GM19025 (cell line): Measurements from ENCODE around the gene PPIL3.

ENCODE experiments used
- ATAC-seq: cut with Tn5 transposase; IDR thresholded peaks from one replicate; pipeline ENCODE4 v1.9.1; 2021; ENCODE audit warnings: mild to moderate bottlenecking, low read depth, moderate library complexity; ENCODE audit not compliant: unreplicated experiment

PPIL3 gene

GRCh38 chr2:200861617-200862155 lies 27.2 kb downstream of the PPIL3 start:
- ATAC-seq: no peak

- no peak for ATAC-seq
Observed at GRCh38 chr2:200860092-200860795, 28.6 kb downstream of the PPIL3 start.

- no peak for ATAC-seq
Observed at GRCh38 chr2:200856806-200857205, 32.1 kb downstream of the PPIL3 start.

- ATAC-seq: no peak
Observed at GRCh38 chr2:200852605-200853004, 36.3 kb downstream of the PPIL3 start.

DNA sequence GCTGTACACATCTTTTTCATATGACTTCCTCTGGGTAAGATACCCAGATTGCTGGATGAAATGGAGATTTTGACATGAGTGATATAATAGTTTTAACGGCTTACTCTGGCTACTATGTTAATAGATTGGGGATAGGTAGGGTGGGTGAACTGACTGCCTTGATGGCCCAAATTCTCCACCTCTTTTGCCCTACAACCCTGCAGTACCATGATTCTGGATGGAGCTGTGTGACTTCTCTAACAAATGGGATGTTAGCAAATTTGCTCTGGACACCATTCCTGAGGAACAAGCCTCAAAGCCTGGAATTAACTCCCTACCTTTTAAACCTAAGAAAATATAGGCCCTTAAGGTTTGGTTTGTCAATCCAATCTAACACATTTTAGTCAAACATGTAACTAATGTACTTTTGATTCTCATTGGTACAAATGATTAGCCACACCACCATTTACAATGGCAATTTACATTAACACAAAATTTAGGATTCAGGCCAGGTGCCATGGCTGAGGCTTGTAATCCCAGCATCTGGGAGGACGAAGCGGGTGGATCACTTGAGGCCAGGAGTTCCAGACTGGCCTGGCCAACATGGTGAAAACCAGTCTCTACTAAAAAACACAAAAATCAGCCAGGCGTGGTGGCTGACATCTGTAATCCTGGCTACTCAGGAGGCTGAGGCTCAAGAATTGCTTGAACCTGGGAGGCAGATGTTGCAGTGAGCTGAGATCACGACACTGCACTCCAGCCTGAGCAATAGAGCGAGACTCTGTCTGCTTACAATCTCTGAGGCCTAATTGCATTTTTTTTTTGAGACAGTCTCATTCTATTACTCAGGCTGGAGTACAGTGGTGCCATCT lies 37.3 kb downstream of the PPIL3 start:
- no peak for ATAC-seq

GRCh38 chr2:200850512-200851256 lies 38.2 kb downstream of the PPIL3 start:
- no peak for ATAC-seq

DNA sequence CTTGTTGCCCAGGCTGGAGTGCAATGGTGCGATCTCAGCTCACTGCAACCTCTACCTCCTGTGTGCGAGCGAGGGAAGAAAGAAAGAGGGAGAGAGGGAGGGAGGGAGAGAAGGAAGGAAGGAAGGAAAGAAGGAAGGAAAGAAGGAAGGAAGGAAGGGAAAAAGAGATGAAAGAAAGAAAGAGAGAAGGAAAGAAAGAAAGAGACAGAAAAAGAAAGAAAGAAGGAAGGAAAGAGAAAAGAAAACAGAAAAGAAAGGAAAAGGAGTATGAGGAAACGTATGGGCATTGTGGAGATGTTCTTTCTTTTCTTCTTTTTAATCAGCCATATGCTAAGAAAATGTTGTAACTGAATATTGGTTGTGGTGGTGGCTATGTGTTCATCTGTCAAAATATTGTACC lies 40.9 kb downstream of the PPIL3 start:
- ATAC-seq: no peak

- no peak for ATAC-seq
Observed at GRCh38 chr2:200847269-200847668, 41.6 kb downstream of the PPIL3 start.

GRCh38 chr2:200845669-200846325 lies 43.1 kb downstream of the PPIL3 start:
- ATAC-seq: no peak

DNA sequence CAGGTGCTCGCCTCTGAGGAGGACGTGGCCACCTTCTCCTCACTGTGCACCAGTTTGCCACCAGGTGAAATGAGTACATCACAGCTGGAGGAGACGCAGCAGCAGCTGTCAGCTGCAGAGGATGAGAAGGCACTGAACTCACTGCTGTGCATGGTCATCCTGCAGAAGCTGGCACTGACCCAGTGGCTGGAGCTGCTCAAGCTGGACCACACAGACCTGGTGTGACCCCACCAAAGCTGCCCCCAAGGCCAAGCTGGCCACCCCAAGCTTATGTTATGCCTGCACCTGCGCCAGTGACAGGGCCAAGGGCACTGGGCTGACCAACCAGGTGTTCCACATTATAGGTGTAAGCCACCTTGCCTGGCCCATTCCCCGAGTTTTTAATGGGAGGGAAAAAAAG lies 43.7 kb downstream of the PPIL3 start:
- ATAC-seq: no peak

DNA sequence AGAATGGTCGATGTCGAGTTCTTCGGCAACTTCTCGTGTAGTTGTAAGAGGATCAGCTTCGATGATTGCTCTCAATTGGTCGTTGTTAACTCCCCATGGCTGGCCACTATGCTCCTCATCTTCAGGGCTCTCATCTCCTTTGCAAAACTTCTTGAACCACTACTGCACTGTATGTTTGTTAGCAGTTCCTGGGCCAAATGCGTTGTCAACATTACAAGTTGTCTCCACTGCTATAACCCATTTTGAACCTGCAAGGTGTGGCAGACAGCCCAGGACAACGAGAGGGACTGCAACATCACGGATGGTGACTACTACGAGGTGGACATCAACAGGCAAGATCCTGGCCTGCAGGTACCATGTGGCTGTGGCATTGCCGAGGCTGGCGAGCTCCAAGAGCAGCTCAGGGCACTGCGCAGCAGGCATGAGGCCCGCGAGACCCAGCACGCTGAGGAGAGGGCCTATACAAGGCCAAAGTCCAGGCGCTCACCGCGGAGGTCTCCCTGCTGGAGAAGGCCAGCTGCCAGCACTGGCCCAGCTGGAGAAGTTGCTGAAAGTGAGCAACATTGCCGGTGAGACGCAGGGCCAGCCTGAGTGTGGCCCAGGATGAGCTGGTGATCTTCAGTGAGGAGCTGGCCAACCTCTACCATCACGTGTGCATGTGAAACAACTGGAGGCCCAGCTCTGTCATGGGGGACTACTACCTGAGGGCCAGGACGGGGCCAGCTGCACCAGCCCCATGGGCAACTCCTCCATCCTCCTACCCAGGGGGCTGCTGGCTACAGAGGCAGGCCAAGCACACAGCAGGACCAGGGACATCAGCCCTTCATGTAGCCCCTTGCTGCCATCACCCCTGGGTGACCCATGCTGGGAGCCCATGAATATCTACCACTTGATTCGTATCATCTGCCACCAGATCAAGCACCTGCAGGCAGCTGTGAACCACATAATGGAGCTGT lies 44.6 kb downstream of the PPIL3 start:
- no peak for ATAC-seq

GRCh38 chr2:200839513-200839912 lies 49.4 kb downstream of the PPIL3 start:
- ATAC-seq: no peak

DNA sequence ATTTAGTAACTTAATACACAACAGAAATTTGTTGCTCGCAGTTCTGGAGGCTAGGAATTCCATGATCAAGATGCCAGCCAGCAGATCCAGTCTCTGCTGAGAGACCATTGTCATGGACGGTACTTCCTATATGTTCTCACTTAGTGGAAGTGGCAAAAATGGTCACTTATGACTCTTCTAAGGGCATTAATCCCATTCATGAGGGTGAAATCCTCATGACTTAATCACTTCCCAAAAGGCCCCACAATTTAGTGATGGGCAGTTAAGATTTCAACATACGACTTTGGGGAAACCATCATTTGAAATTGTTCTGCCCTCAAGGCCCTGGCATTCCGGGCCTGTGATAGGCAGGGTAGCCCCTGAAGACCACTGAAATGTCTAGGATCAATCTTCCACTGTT lies 54.2 kb downstream of the PPIL3 start:
- ATAC-seq: no peak

DNA sequence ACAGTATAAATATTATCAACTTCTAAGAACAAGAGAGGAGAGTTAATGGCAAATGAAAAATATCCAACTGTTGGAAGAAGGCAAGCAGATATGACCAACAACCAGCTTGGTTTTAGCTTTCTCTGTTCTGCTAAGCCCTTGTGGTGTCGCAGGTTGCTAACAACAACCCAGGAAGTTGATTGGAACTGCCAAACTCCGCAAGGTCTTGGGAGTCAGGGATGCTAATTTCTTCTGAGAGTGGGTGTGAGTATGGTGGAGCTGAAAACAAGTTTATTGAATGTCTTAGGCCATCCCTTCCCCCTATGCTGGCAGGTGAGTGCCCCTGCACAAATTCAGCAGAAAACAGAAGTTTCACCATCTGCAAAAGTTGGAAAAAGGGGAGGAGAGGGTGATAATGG lies 59.6 kb downstream of the PPIL3 start:
- no peak for ATAC-seq

GRCh38 chr2:200828572-200829257 lies 60.2 kb downstream of the PPIL3 start:
- no peak for ATAC-seq

DNA sequence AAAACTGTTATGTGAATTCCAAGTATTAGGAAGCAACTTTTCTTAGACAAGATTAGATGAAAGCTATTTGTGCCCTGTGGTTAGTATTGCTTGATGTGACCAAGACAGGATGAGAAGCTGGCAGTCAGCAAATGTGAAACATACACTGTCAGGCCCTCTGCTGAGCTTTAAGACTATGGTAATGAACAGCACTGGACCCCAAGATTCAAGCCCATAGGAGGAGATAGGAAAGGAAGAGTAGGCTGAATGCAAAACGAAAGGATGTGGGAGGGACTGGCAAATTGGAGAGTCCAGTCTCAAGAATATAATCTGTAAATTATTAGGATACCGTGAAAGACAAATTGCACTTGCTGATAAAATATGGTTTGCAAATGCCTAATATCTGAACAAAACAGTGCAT lies 60.8 kb downstream of the PPIL3 start:
- ATAC-seq: no peak

DNA sequence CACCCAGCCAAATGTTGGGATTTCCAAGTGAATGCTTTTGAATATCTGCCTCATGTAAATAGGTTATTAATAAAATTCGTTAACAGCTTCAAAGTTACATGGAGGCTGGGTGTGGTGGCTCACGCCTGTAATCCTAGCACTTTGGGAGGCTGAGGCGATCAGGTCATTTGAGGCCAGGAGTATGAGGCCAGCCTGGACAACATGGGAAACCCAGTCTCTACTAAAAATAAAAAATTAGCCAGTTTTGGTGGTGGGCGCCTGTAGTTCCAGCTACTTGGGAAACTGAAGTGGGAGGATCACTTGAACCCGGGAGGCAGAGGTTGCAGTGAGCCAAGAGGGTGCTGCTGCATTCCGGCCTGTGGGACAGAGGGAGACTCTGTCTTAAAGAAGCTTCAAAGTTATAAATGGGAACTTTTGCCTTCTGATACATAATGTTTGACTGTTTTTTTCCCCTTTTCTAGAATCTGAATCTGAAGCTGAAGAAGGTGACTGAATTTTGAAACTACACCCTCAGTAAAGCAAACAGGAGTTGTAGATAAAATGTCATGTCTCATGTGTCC lies 67.1 kb downstream of the PPIL3 start:
- no peak for ATAC-seq
